PC-3 (cell line): ENCODE data around the gene TFDP1.

ENCODE experiments used
- CTCF ChIP-seq: fragments of 300-600 bp; sonication (generic); conservative IDR thresholded peaks from 2 replicates; pipeline ENCODE4 v1.5.1; 2017; ENCODE audit warnings: antibody characterized with exemption, low read depth, mild to moderate bottlenecking, low read length
- EZH2 ChIP-seq: fragments of 300-600 bp; sonication (generic); IDR thresholded peaks from one replicate; pipeline ENCODE4 v1.6.1; 2017; ENCODE audit warnings: antibody characterized with exemption, mild to moderate bottlenecking, low read length; ENCODE audit not compliant: unreplicated experiment
- EZH2phosphoT487 ChIP-seq: fragments of 300-600 bp; sonication (generic); IDR thresholded peaks from 2 replicates; pipeline ENCODE4 v1.6.1; 2018; ENCODE audit warnings: mild to moderate bottlenecking, antibody characterized with exemption, low read length, borderline replicate concordance

GRCh38 chr13:113586661-113587479, 2.3 kb downstream of the TFDP1 start:
- TF ChIP-seq CTCF, result no peak
- no peak for TF ChIP-seq EZH2
- TF ChIP-seq EZH2phosphoT487, result no peak
